MV-4-11 (cell line): ENCODE results near the gene MTFP1.
"Not testable (repeated sequence)": the region's sequence is repeated elsewhere in the genome, so short reads cannot be mapped to it uniquely, and the experiment has no call there.

ENCODE experiments used
- DNase-seq: peaks from one replicate; lab custom pipeline; 2025; lab: John Stamatoyannopoulos, UW

The MTFP1 gene

DNA sequence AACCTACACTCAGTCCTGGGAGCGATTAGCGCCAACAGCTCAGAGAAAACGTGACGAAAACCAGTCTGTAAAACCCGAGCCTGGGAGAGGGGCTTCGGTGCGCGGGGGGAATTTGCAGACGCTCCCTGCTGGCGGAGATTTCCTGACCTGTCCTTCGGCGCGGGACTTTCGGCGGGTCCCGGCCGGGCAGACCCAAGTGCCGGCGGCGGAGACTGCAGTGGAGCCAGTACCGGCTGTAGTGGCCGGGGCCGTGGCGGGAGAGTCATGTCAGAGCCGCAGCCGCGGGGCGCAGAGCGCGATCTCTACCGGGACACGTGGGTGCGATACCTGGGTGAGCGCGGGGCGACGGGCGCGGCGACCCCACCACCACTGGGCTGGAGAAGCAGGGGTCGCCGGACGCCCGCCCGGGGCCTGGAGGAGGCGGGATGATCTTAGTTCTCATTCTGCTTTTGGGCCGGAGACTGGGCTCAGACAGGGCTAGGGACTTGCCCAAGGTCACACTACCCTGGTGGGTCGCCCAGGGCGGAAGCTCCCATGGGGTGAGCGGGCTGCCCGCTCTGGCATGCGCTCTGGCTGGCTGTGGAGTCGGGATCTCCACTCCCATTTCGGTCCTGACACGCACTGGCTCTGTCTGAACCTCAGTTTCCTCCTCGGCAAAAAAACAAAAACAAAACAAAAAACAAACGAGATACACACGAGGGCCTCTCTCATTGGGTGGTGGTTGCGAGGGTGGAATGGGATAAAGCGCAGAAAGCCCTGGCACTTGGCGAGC lies at the start of gene MTFP1:
TSS of gene MTFP1 (plus strand) at position 153 of the 772 bp plus-strand sequence. CDS start at position 265, 112 bp downstream.
- DNase-seq, result peak; percentile 28

DNA sequence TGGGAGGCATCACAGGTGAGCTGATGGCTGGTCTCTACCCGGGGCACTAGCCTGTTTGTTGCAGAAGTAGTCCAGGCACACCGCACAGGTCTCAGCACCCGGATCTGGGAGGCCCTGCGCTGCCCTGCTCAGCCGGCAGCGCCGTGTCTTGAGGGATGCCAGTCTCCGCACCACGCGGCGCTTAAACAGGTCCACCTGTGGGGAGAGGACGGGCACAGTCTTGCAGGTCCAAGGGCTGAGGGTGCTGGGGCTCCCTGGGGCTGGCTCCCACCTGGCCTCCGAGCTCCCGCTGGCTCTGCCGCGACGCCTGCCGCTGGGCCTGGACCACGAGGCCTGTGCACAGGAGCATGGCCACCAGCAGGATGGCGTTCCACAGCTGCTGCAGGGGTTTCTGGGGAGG lies 45.6 kb upstream of the MTFP1 start:
- no peak for DNase-seq

- DNase-seq, result no peak
Observed at GRCh38 chr22:30381264-30381663, 44.3 kb upstream of the MTFP1 start.

DNA sequence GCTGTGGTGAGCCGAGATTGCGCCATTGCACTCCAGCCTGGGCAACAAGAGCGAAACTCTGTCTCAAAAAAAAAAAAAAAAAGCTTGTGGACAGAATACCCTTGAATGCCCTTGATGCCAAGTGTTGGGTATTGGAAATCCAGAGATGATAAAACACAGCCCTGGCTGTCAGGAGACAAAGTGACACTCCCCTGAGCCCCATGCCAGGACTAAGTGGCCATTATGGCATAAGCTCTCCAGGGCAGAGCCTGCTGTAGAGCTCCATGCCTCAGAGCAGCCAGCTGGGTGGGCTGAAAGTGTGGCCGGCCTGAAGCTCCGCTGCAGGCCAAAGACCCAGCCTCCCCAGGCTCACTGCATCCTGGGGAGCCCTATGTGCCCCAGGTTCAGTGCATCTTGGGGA lies 43.2 kb upstream of the MTFP1 start:
- no peak for DNase-seq

DNA sequence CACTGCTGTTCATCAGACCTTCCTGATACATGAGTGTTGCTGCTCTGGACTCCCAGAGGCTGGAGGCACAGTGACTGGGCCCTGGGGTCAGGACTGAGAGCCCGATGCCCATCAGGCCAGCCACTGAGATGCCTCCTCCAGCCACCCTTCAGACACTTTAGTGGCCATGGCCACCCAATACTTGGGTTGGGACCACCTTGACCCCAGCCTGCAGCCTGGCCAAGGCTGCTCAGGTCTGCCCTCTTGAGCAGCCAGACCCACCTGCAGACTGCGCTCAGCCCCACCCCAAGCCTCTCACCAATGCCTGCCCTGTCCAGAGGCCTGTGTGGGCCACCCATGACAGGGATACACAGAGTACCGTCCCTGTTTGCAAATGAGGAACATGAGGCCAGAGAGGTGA lies 42.5 kb upstream of the MTFP1 start:
- DNase-seq, result no peak

DNA sequence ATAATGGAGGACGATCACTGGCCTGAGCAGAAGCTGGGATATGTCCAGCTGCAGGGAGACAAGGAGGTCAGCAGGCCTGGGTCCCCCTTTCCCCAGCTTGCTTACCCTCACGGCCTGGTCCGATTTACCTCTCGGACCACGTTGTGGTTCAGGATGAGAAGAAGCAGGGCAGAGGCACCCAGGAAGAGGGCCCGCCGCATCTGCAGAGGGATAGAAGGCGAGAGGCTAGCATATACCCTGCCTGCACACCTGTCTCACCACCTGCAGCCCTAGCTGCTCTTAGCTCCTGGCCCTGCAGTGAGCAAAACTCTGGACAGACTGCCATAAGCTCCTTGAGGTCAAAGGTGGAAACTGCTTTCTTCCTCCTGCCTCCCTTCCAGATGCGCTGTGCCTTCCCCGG lies 39.6 kb upstream of the MTFP1 start:
- no peak for DNase-seq

DNA sequence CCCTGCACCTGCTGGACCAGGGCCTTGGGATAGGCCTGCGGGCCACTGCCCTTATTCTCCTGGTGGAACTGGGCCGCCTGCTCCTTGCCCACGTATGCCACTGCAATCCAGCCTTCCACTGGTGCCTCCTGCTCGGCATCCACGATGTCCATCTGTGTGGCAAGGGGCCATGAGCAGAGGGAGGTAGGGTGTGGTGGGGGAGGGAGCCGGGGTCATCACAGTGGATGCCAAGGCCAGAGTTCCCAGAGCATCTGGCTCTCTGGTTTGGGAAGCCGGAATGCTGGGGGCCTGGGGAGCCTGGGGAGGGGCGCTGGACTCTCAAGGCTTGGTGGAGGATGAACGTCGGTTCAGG lies 39.0 kb upstream of the MTFP1 start:
- no peak for DNase-seq

DNA sequence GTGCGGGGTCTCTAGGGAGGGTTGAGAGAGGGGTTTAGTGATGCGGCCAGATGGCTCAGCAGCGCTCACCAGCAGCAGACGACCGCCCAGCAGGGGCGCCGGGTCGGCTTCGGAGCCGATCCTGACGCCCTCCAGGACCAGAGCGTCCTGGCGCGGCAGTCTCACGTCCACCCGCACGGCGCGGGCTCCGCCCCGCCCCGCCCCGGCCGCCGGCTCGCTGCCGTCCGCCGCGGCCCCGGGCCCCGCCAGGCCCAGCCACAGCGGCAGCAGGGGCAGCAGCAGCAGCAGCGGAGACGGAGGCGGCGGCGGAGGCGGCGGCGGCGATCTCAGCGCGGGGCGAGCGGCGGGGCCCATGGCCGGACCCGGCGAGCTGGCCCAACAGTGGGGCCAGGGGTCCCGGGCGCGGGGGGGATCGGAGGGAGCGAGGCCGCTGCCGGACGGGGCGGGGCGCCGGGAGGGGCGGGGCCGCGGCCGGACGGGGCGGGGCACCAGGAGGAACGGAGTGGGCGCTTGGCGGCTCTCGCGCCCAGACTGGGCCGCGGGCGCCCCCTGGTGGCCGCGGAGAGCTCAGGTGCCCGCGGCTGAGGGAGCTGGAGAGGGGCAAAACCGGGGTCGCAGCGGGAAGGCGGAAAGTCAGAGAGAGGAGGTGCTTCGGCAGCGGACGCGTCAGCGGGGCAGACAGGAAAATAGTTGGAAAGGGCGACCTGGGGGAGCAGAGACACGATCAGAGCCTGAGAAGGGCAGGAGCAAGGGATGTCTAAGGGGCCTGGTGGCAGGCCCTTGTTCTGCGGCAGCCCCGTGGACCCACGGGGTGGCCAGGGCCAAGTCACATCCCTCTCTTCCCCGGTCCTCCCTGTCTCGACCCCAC lies 38.4 kb upstream of the MTFP1 start, which contains the start of gene RNF215:
TSS of gene RNF215 (minus strand) at position 452 of the 868 bp plus-strand sequence. CDS start at position 354, 98 bp downstream.
- peak; percentile 61 for DNase-seq

- peak; percentile 71 for DNase-seq
Observed at GRCh38 chr22:30390974-30391691, 34.4 kb upstream of the MTFP1 start.

- DNase-seq, result peak; percentile 32
Observed at GRCh38 chr22:30392661-30393321, 32.8 kb upstream of the MTFP1 start.

DNA sequence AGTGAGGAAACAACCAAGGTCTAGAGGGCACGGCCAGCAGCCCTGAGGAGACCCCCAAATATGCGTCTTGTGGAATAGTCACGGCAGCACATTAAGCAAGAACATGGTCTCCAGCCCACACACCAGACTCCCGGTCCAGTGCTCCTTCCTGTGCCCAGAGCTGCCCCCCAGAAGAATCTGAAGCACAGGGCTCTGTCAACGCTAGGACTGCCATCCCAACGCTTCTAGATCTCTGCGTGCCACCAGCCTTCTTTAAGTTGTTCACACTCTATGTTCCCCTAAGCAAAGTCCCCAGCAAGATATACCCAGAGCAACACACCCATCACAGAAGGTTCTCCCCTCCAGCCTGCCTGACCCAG lies 32.3 kb upstream of the MTFP1 start:
- DNase-seq, result no peak

- no peak for DNase-seq
Observed at GRCh38 chr22:30393885-30394284, 31.7 kb upstream of the MTFP1 start.

DNA sequence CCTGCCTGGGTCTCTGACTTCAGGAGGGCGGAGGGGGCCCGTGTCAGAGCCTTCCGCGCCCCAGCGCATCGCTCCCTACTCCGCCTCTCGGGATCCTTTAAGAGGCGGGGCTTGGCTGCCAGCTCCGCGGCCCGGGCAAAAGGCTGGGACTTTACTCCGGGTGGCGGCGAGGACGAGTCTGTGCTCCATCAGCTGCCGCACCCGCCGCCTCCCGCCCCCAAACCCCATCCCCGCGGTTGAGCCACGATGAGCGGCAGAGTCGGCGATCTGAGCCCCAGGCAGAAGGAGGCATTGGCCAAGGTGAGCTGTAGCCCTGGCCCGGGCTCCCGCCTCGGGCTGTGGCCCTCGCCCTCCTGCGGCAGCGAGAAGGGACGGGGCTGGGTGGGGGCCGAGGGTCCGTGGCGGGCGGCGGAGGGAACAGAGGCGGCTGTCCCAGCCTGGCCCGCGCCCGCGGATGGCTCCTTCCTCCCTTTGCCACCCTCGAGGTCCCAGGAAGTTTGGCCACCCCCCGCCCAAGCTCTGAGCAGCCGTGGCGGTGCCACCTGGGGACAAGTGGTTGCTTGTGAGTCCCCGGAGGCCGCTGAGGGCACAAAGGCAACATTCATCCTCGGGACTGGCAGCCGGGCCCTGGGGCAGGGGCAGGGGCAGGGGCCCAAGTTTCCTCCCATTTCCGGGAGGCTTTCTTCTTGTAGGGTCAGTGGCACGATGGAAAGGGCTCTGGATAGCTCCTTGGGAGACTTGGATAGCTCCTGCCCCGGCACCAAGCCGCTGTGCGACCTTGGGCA lies 28.5 kb upstream of the MTFP1 start, which contains the start of gene SEC14L2:
TSS of gene SEC14L2 (plus strand) at position 148 of the 785 bp plus-strand sequence. CDS start at position 247, 99 bp downstream.
- no peak for DNase-seq

DNA sequence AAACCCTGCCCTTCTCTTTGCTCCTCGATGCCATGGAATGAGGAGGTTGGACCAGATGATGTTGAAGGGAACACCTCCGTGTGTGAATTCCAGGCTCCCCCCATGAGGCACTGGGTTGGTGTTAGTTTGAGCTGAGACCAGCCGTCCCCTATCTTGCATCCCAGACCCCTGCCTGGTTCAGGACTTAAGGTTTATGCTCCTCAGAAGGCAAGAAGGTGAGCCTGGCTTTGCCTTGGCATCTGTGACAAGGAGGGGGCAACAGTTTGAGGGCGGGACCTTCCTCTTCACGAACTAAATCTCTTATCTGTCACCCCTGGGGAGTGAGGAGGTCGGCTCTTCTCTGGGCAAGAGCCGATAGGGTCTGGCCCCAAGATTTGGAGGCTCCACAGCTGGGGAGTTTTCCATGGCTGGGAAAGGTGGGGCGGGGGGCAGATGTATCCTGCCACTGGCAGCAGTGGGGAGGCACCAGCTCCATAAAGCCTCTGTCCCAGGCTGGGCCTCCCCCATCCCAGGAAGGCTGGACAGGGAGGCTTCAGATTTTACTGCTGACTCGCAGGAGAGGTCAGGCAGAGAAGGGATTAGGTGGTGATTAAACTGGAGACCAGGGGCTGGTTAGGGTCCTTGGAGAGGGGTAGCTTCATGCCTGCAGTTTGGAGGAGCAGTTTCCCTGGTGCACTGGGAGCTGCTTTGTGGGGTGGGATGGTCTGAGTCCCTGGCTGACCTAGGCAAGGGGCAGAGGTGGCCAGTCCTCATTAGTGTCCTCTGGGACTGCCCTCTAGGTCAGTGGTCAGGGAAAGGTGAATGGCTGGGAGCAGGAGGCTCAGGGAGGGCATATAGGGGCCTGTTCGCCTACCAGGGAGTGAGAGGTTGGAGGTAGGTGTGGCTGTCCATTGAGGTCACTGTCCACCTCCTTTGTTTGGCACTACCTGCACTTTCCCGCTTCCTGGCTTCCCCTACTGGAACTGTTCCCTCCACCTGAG lies 27.6 kb upstream of the MTFP1 start:
- no peak for DNase-seq

- DNase-seq, result no peak
Observed at GRCh38 chr22:30398685-30399680, 26.6 kb upstream of the MTFP1 start.

- DNase-seq, result no peak
Observed at GRCh38 chr22:30399718-30400117, 25.9 kb upstream of the MTFP1 start.

DNA sequence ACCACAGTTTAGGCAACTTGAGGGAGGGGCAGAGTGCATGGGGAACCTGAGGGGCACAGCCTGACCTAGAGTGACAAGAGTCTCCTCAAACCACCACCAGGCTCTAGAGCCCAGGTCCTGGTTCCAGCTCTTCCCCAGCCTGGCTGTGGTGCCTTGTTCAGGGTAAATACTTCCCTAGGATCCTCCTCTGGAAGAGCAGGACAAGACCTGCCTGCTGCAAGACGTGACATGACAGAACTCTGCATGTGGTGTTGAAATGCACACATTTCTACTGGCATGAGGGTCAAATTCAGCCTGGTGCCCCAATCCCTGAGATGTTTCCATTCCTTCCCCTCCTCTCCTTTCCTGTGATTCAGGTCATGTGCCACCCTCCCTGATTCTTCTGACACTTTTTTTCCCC lies 25.4 kb upstream of the MTFP1 start:
- no peak for DNase-seq

GRCh38 chr22:30401024-30401423 lies 24.5 kb upstream of the MTFP1 start:
- not testable (repeated sequence) for DNase-seq
